ENCODE results near the gene PPP1R1C.

Gene PPP1R1C

DNA sequence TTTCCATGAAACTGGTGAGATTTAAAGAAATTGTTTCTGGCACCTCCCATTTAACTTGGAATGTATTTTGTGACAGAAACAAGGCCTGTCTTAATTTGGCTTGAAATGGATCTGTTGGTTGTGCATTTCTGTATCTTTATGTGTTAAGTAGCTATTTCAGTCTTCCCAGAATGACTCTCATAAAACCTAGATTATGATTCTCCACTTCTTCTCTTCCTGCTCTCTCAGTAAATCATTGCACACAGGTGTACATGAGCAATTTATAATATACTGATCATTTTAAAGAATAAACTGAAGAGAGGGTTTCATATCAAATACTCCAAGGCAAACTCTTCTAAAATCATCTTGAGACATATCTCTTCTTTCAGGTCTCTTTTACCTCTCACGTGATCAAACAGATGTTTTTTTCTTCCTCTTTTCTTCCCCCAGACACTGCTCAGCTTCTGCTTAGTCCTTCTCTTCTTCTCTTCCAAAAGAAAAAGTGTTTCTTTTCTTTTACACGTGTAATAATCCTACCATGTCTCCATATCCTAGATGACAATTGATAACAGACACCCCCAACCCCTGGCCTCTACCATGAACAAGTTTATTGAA lies 112.0 kb downstream of the PPP1R1C start:
- Histone ChIP-seq H4K20me1 (ENCODE audit: control insufficient read depth, insufficient read depth, low read depth, low read length) (no peaks in the 10 kb centered on the region), H3K79me2 (ENCODE audit: control insufficient read depth, low read length) (no peaks in the 10 kb centered on the region), H3K27me3 (ENCODE audit: control insufficient read depth, low read length) (no peaks in the 10 kb centered on the region), H3K36me3 (ENCODE audit: control insufficient read depth, low read length) (no peaks in the 10 kb centered on the region), H3K4me3 (ENCODE audit: low read length) (no peak overlapping the region), H3K4me2 (ENCODE audit: low read length) (peak overlapping the region; percentile 39), H3K27ac (ENCODE audit: low read depth, low read length) (0 out of 2 replicates have a peak overlapping the region, but pooled peaks have one; percentile 2), H3K4me1 (ENCODE audit: control insufficient read depth, low read length) (peaks cover 17% of the 10 kb centered on the region), H3K9me2 (replicated peaks; ENCODE audit: control insufficient read depth, low read length) (no peaks in the 10 kb centered on the region), H3F3A (ENCODE audit: control insufficient read depth, insufficient read depth) (no peaks in the 10 kb centered on the region), H3K9me3 (ENCODE audit: control insufficient read depth, insufficient read depth, low read length) (no peaks in the 10 kb centered on the region)
- TF ChIP-seq, protein P1, sequence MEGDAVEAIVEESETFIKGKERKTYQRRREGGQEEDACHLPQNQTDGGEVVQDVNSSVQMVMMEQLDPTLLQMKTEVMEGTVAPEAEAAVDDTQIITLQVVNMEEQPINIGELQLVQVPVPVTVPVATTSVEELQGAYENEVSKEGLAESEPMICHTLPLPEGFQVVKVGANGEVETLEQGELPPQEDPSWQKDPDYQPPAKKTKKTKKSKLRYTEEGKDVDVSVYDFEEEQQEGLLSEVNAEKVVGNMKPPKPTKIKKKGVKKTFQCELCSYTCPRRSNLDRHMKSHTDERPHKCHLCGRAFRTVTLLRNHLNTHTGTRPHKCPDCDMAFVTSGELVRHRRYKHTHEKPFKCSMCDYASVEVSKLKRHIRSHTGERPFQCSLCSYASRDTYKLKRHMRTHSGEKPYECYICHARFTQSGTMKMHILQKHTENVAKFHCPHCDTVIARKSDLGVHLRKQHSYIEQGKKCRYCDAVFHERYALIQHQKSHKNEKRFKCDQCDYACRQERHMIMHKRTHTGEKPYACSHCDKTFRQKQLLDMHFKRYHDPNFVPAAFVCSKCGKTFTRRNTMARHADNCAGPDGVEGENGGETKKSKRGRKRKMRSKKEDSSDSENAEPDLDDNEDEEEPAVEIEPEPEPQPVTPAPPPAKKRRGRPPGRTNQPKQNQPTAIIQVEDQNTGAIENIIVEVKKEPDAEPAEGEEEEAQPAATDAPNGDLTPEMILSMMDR (IDR thresholded peaks at IDR 0.05; ENCODE audit: low read depth, low read length, poor library complexity, severe bottlenecking): no peak
- TF ChIP-seq EZH2phosphoT487 (IDR thresholded peaks at IDR 0.05; ENCODE audit: borderline replicate concordance, low read length): no peak

DNA sequence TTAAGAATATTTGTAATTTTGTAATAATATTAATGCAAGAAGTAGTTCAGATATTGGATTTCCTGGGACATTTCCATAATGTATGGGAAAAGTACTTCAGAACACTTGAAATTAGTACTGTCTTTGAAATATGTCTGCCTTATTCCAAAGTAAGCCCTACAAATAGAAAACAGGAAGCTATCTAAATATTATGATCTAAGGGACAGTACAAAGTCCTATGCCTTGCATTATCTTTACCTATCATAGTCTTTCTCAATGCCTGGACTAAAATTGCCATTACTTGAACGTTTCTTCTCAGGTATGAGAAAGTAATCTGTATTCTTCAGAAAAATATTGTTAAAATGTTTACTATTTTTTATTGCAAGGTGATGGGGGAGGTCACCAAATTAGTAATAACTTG lies 113.0 kb downstream of the PPP1R1C start:
- no peaks in the 10 kb centered on the region for H4K20me1 ChIP-seq (ENCODE audit: control insufficient read depth, insufficient read depth, low read depth, low read length)
- no peak overlapping the region for H3K4me2 ChIP-seq (ENCODE audit: low read length)
- H3K79me2 ChIP-seq (ENCODE audit: control insufficient read depth, low read length): no peaks in the 10 kb centered on the region
- no peaks in the 10 kb centered on the region for H3K9me3 ChIP-seq (ENCODE audit: control insufficient read depth, insufficient read depth, low read length)
- no peaks in the 10 kb centered on the region for H3K27me3 ChIP-seq (ENCODE audit: control insufficient read depth, low read length)
- no peak overlapping the region for H3K4me3 ChIP-seq (ENCODE audit: low read length)
- no peak overlapping the region for H3K27ac ChIP-seq (ENCODE audit: low read depth, low read length)
- H3K36me3 ChIP-seq (ENCODE audit: control insufficient read depth, low read length): no peaks in the 10 kb centered on the region
- no peaks in the 10 kb centered on the region for H3F3A ChIP-seq (ENCODE audit: control insufficient read depth, insufficient read depth)
- TF ChIP-seq, protein P1 (IDR thresholded peaks at IDR 0.05; ENCODE audit: low read depth, low read length, poor library complexity, severe bottlenecking): no peak
- no peak for TF ChIP-seq EZH2phosphoT487 (IDR thresholded peaks at IDR 0.05; ENCODE audit: borderline replicate concordance, low read length)
- H3K4me1 ChIP-seq (ENCODE audit: control insufficient read depth, low read length): peaks cover 17% of the 10 kb centered on the region
- no peaks in the 10 kb centered on the region for H3K9me2 ChIP-seq (replicated peaks; ENCODE audit: control insufficient read depth, low read length)

- H3K9me2 ChIP-seq (replicated peaks; ENCODE audit: control insufficient read depth, low read length): no peaks in the 10 kb centered on the region
- no peak overlapping the region for H3K4me2 ChIP-seq (ENCODE audit: low read length)
- no peaks in the 10 kb centered on the region for H3K79me2 ChIP-seq (ENCODE audit: control insufficient read depth, low read length)
- peaks cover 17% of the 10 kb centered on the region for H3K4me1 ChIP-seq (ENCODE audit: control insufficient read depth, low read length)
- no peak overlapping the region for H3K4me3 ChIP-seq (ENCODE audit: low read length)
- TF ChIP-seq, protein P1 (IDR thresholded peaks at IDR 0.05; ENCODE audit: low read depth, low read length, poor library complexity, severe bottlenecking): peak; percentile 45
- no peak for TF ChIP-seq EZH2phosphoT487 (IDR thresholded peaks at IDR 0.05; ENCODE audit: borderline replicate concordance, low read length)
- no peaks in the 10 kb centered on the region for H3K36me3 ChIP-seq (ENCODE audit: control insufficient read depth, low read length)
- no peaks in the 10 kb centered on the region for H3K27me3 ChIP-seq (ENCODE audit: control insufficient read depth, low read length)
- H4K20me1 ChIP-seq (ENCODE audit: control insufficient read depth, insufficient read depth, low read depth, low read length): no peaks in the 10 kb centered on the region
- H3K9me3 ChIP-seq (ENCODE audit: control insufficient read depth, insufficient read depth, low read length): no peaks in the 10 kb centered on the region
- no peak overlapping the region for H3K27ac ChIP-seq (ENCODE audit: low read depth, low read length)
- H3F3A ChIP-seq (ENCODE audit: control insufficient read depth, insufficient read depth): no peaks in the 10 kb centered on the region
These were observed 115.6 kb downstream of the PPP1R1C start for GRCh38 chr2:182101263-182101662.
